ENCODE results near the gene CRBN.

- no peak for TF ChIP-seq EZH2 (IDR thresholded peaks at IDR 0.05; ENCODE audit: low read length, unreplicated experiment)
- no peak for TF ChIP-seq CTCF (conservative IDR thresholded peaks at IDR 0.05; ENCODE audit: low read depth, low read length)
- no peak for TF ChIP-seq EZH2phosphoT487 (IDR thresholded peaks at IDR 0.05; ENCODE audit: borderline replicate concordance, low read length)
Measured at GRCh38 chr3:3191675-3192285, 12.3 kb upstream of the CRBN start.
